SJSA1 (cell line): ENCODE results near the gene POLD1. TPM values are rescaled to one million over a fixed set of nuclear protein-coding genes. Genes with fewer than 3 reads are reported as not detected.
"Not testable (repeated sequence)": the region's sequence is repeated elsewhere in the genome, so short reads cannot be mapped to it uniquely, and the experiment has no call there.

Source experiments
- DNase-seq, 2 experiments: peaks; one replicate each; pipeline ENCODE4 v3.0.0-alpha.2; 2015 to 2020; ENCODE audit warnings: low spot score in 2 of 2, low read depth in 1 of 2
- H3K27ac ChIP-seq: fragments of 250-450 bp; sonication (Bioruptor Pico); 2 replicates; pipeline ENCODE4 v1.5.1; 2020; ENCODE audit warnings: mild to moderate bottlenecking, moderate library complexity
- H3K27me3 ChIP-seq: fragments of 250-450 bp; sonication (Bioruptor Pico); replicated peaks from 2 replicates; pipeline ENCODE4 v1.5.1; 2020; ENCODE audit warnings: mild to moderate bottlenecking, moderate library complexity
- H3K36me3 ChIP-seq: fragments of 250-450 bp; sonication (Bioruptor Pico); 2 replicates; pipeline ENCODE4 v1.5.1; 2020; ENCODE audit warnings: mild to moderate bottlenecking
- H3K4me1 ChIP-seq: fragments of 250-450 bp; sonication (Bioruptor Pico); replicated peaks from 2 replicates; pipeline ENCODE4 v1.6.1; 2021; ENCODE audit warnings: mild to moderate bottlenecking
- H3K4me3 ChIP-seq: fragments of 250-450 bp; sonication (Bioruptor Pico); 2 replicates; pipeline ENCODE4 v1.5.1; 2020; ENCODE audit warnings: mild to moderate bottlenecking
- H3K9me3 ChIP-seq: fragments of 250-450 bp; sonication (Bioruptor Pico); replicated peaks from 2 replicates; pipeline ENCODE4 v1.5.1; 2020; ENCODE audit warnings: mild to moderate bottlenecking
- total RNA-seq: library from RNA; depleted of rRNA; stranded (reverse); fragments of >200 nt; shearing (Covaris generic); gene quantifications from 2 replicates; pipeline ENCODE4 v1.2.3, GENCODE V29; 2014; rRNA removed

POLD1 gene
- total RNA-seq, result 33.3 and 51.8 TPM in 2 replicates

- DNase-seq, result peak; percentile 98
- Histone ChIP-seq H3K36me3 (peaks cover 57% of the 10 kb centered on the region), H3K9me3 (no peaks in the 10 kb centered on the region), H3K4me3 (peak within 1 kb of the TSS; percentile 55), H3K27ac (peak within 1 kb of the TSS; percentile 65), H3K4me1 (peaks cover 6% of the 10 kb centered on the region; the same call in 1 of the 2 replicates), H3K27me3 (no peaks in the 10 kb centered on the region)
These were observed at the start of gene POLD1 for GRCh38 chr19:50383852-50384684. Gene POLD1, plus strand, starts transcription at chr19:50384347. Its CDS starts 14,505 bp downstream, at chr19:50398852.

DNA sequence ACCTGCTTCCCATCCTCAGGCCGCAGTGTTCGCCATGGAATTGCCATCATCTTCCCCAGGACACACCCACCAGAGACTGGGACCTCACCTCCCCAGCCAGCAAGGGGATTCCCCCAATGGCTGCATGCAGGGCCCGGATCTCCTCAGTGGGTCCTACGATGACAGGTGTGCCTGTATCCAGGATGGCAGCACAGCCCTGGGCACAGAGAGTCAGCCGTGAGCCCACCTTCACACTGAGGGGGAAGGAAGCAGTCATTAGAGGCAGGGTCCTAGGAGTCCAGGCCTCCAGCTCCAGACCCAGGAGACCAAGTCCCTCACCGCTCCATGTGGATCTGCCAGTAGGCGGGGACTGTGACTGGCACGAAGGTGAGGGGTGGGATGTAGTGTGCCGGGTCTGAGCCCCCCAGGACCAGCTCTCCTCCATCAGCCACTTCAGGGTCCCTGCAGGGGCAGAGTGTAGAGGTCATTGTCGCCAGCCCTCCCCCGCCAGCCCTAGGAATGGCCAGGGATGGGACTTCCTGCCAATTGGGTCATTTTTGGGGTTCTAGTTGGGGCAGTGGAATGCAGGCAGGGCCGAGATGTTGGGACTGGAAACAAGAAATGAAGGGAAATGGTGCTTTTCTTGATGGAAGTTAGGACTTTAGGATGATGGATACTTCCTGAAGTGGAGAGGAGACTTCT, 49.3 kb upstream of the POLD1 start:
- Histone ChIP-seq H3K36me3 (no peaks in the 10 kb centered on the region), H3K27ac (no peak overlapping the region), H3K9me3 (0 out of 2 replicates have a peak, but pooled peaks cover 9% of the 10 kb centered on the region), H3K4me3 (no peak overlapping the region), H3K4me1 (peaks cover 4% of the 10 kb centered on the region; the same call in 1 of the 2 replicates), H3K27me3 (peaks cover 42% of the 10 kb centered on the region)
- DNase-seq, result no peak

DNA sequence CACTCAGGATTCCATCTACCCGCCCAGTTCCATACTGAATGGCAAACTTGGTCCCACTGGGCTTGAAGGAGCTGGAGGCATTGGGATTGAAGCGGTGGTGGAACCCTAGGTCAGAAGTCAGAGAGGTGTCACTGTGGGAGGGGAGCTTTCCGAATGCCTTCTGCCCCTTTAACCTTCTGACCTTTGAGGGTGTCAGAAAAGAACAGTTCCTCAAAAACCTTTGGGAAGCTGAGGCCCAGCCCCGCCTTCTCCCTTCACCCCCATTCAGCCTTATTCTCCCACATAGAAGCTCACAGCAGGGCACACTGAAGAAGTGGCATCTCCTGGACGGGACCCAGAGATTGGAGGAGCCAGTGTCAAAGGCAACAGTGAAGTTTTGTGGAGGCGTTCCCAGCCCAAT, 47.1 kb upstream of the POLD1 start:
- H3K27ac ChIP-seq, H3K4me3 ChIP-seq: not testable (repeated sequence)
- H3K27me3 ChIP-seq, result peaks cover 29% of the 10 kb centered on the region

DNA sequence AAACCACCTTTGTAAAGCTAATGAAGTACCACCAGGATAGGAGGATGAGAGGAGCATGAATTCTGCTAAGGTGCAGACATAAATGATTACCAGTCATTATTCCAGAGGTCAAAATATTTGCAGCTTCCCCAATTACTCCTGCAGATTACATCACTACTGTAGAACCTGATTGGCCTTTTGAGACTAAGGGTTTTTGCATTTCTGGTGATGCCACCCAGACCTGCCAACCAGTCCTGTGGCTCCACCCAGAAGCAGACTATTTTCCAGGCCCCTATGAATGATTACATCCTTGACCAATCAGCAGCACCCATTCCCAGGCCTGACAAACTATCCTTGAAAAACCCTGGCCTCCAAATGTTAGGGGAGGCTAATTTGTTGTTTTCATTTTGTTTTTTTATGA, 43.8 kb upstream of the POLD1 start:
- 0 out of 2 replicates have a peak, but pooled peaks cover 4% of the 10 kb centered on the region for H3K27me3 ChIP-seq
- no peaks in the 10 kb centered on the region for H3K4me1 ChIP-seq
- DNase-seq, result no peak
- H3K4me3 ChIP-seq, result no peak overlapping the region
- H3K9me3 ChIP-seq, result no peaks in the 10 kb centered on the region; the same call in 1 of the 2 replicates
- H3K36me3 ChIP-seq, result no peaks in the 10 kb centered on the region
- H3K27ac ChIP-seq, result no peak overlapping the region

More for the DNA sequence above, 47.1 kb upstream of the POLD1 start:
- H3K9me3 ChIP-seq, H3K36me3 ChIP-seq, H3K4me1 ChIP-seq, DNase-seq: not testable (repeated sequence)

DNA sequence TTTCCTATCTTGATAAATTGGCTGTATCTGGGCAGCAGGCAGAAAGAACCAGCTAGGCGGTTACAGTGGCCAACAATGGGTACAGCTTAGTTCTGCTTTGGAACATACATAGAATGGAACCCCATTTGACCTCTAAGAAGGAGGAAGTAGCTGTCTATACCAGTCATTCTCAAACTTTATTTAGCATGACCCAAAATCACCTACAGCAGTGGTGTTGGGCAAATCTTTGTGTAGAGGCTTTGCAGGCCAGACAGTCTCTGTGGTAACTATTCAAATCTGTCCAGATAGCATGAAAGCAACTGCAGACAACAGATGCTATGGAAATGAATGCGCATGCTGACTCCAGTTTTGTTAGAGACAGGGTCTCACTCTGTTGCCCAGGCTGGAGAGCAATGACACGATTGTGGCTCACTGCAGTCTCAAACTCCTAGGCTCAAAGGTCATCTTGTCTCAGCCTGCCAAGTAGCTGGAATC, 43.0 kb upstream of the POLD1 start:
- Histone ChIP-seq H3K27ac (no peak overlapping the region), H3K4me3 (no peak overlapping the region), H3K27me3 (0 out of 2 replicates have a peak, but pooled peaks cover 3% of the 10 kb centered on the region), H3K4me1 (no peaks in the 10 kb centered on the region), H3K36me3 (no peaks in the 10 kb centered on the region), H3K9me3 (no peaks in the 10 kb centered on the region; the same call in 1 of the 2 replicates)
- no peak for DNase-seq

DNA sequence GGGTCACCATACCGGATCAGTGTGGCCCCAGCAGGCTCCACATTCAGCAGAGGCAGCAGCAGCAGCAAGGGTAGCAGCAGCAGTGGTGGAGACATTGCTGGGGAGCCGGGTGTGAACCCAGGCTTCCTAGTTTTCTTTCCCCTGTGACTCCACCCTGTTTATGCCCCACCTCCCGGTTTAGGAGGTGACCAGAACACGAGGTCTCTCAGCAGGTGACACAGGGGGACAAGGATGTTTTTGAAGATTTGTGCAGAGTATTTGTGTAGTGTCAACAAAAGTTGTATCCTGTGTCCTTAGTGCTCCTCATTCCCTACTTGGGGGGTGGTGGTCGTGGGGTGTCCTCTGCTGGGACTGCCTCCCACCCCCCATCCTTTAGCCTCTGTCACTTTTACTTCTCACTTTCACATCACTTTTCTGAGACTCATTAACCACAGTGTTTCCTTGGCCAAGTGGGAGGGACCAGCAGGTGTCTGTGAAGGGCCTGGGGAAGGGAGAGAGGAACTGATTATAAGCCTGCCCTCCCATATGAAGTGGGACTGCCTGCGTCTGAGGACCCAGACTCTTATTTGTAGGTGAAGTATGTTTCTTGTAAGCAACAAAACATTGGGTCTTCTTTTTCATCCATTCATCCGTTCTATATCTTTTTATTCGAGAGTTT, 39.4 kb upstream of the POLD1 start:
- Histone ChIP-seq H3K9me3 (no peaks in the 10 kb centered on the region; the same call in 1 of the 2 replicates), H3K36me3 (no peaks in the 10 kb centered on the region), H3K4me1 (no peaks in the 10 kb centered on the region), H3K27ac (no peak overlapping the region), H3K27me3 (no peaks in the 10 kb centered on the region; the same call in 1 of the 2 replicates), H3K4me3 (no peak overlapping the region)
- no peak for DNase-seq

DNA sequence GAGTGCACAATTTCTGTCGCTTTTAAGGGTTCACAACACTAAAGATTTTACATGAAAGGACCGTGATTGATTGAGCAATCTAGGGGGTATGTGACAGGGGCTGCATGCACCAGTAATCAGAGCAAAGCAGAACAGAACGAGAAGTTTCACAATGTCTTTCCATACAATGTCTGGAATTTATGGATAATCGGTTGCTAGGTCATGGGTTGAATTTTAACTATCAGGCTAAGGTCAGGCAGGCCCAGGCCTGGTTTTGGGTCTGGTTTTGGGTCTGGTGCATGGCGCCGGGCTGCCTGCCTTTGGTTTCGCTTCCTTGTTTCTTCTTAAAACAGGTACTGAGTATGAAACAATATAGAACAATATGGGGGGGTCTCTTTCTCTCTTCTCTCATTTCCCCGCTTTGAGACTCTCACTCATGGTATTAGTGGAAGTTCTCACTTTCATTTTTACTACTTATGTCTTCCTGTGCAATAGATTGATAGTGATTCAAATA, 37.0 kb upstream of the POLD1 start:
- not testable (repeated sequence) for H3K4me1 ChIP-seq, H3K4me3 ChIP-seq, H3K27me3 ChIP-seq, H3K27ac ChIP-seq, H3K9me3 ChIP-seq, DNase-seq, H3K36me3 ChIP-seq

GRCh38 chr19:50349277-50350057, 34.7 kb upstream of the POLD1 start:
- Histone ChIP-seq H3K4me3 (no peak overlapping the region), H3K9me3 (no peaks in the 10 kb centered on the region), H3K27me3 (peaks cover 8% of the 10 kb centered on the region; the same call in 1 of the 2 replicates), H3K4me1 (no peaks in the 10 kb centered on the region), H3K36me3 (no peaks in the 10 kb centered on the region), H3K27ac (no peak overlapping the region)
- DNase-seq, result no peak

DNA sequence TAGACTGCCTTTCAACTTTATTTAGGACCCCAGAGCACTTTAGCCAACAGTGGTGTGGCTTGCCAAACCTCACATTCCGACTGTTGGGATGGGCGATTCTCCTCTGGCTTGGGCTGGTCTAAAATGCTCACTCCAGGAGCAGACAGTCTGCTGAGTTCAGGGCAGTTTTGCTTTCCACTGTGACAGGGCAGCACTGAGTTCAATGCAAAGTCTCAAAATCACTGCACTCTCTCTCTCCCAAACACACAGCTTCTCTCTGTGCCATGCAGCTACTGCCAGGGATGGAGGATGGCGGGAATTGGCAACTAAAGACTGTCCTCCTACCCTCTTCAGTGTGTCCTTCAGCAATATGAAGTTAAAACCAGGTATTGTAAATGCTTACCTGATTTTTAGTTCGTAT, 31.9 kb upstream of the POLD1 start:
- Histone ChIP-seq H3K4me1 (no peaks in the 10 kb centered on the region), H3K9me3 (no peaks in the 10 kb centered on the region)
- no peak for DNase-seq

DNA sequence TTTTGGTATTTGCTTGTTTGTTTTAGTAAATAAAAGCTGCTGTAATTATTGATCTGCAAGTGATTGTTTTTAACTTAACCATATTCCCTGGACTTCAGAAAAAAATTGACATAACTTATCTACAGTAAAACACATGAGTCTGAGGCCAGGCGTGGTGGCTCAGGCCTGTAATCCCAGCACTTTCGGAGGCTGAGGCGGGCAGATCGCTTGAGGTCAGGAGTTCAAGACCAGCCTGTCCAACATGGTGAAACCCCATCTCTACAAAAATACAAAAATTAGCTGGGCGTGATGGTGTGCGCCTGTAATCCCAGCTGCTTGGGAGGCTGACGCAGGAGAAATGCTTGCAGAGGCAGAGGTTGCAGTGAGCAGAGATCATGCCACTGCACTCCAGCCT, 30.7 kb upstream of the POLD1 start:
- not testable (repeated sequence) for H3K4me3 ChIP-seq, DNase-seq, H3K4me1 ChIP-seq, H3K9me3 ChIP-seq, H3K36me3 ChIP-seq, H3K27ac ChIP-seq
- peaks cover 11% of the 10 kb centered on the region for H3K27me3 ChIP-seq

More for the DNA sequence above, 31.9 kb upstream of the POLD1 start:
- Histone ChIP-seq H3K27ac (no peak overlapping the region), H3K27me3 (peaks cover 11% of the 10 kb centered on the region; the same call in 1 of the 2 replicates), H3K36me3 (no peaks in the 10 kb centered on the region), H3K4me3 (no peak overlapping the region)

GRCh38 chr19:50356691-50357177, 27.4 kb upstream of the POLD1 start:
- DNase-seq, result no peak
- Histone ChIP-seq H3K36me3 (no peaks in the 10 kb centered on the region), H3K27ac (no peak overlapping the region), H3K4me3 (no peak overlapping the region), H3K9me3 (no peaks in the 10 kb centered on the region; the same call in 1 of the 2 replicates), H3K4me1 (no peaks in the 10 kb centered on the region), H3K27me3 (peaks cover 11% of the 10 kb centered on the region; the same call in 1 of the 2 replicates)

DNA sequence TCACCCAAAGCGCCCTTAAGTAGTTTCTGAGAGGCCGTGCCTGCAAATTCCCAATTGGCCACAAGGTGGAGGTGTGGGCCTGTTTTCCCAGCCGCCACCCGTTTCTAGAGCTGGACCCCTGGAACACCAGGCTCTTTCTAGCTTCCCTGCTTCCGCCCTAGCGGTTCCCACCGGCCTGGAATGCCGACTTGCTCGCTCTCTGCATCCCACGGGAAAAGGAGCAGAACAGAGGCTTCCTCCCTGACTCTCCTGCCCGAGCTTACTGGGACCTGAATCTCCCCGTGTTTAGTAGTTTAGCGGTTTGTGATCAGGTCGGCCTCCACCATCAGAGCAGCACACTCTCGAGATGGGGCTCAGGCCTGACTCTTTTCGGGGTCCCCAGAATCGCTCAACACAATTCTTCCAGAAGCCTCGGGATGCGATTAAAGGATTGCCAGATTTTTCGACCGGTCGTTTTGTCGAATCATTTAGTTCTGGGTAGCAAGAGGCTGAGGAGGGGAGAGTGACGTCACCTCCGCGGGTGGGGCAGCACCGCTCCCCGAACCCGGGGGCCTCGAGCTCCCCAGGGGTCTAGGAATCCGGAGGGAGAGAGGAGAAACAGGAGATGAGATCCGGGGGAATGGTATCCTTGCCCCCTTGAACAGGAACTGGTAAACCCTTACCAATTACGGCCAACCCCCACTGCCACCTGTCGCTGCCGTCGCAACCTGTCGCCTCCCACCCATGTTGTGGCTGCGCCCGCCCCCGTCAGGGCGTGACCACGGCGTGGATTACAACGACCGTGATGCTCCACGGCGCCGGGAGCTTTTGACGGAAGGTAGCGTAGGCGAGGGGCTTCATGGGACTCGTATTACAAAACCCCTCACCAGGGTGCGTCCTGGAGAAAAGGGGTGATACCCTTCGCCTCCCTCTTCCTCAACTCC, 26.7 kb upstream of the POLD1 start:
- Histone ChIP-seq H3K4me1 (no peaks in the 10 kb centered on the region), H3K36me3 (no peaks in the 10 kb centered on the region), H3K9me3 (no peaks in the 10 kb centered on the region; the same call in 1 of the 2 replicates), H3K4me3 (no peak overlapping the region), H3K27me3 (peaks cover 7% of the 10 kb centered on the region; the same call in 1 of the 2 replicates), H3K27ac (no peak overlapping the region)
- peak in 1 of 2 experiments; percentile 27 for DNase-seq
